Measurements from ENCODE around the gene RPS2.
"Not testable (repeated sequence)": the region's sequence is repeated elsewhere in the genome, so short reads cannot be mapped to it uniquely, and the experiment has no call there.

The RPS2 gene

GRCh38 chr16:1942047-1942809 is 22.4 kb downstream of the RPS2 start:
- DNase-seq (ENCODE audit: low read depth in 2 of 2): no peak

GRCh38 chr16:1941162-1942046 is 23.2 kb downstream of the RPS2 start:
- DNase-seq (ENCODE audit: low read depth in 2 of 2): no peak

GRCh38 chr16:1940273-1941161 is 24.1 kb downstream of the RPS2 start:
- no peak for DNase-seq (ENCODE audit: low read depth in 2 of 2)

- not testable (repeated sequence) for DNase-seq (ENCODE audit: low read depth in 2 of 2)
These were observed 24.8 kb downstream of the RPS2 start for GRCh38 chr16:1939833-1940232.

GRCh38 chr16:1938910-1939309 is 25.7 kb downstream of the RPS2 start:
- DNase-seq (ENCODE audit: low read depth in 2 of 2): no peak

GRCh38 chr16:1938316-1938715 is 26.3 kb downstream of the RPS2 start:
- no peak for DNase-seq (ENCODE audit: low read depth in 2 of 2)

- DNase-seq (ENCODE audit: low read depth in 2 of 2): no peak
These were observed 27.6 kb downstream of the RPS2 start for GRCh38 chr16:1936945-1937479.

GRCh38 chr16:1933097-1933661 is 31.4 kb downstream of the RPS2 start:
- DNase-seq (ENCODE audit: low read depth in 2 of 2): no peak

GRCh38 chr16:1932050-1933028 is 32.3 kb downstream of the RPS2 start:
- no peak for DNase-seq (ENCODE audit: low read depth in 2 of 2)

- no peak for DNase-seq (ENCODE audit: low read depth in 2 of 2)
These were observed 34.3 kb downstream of the RPS2 start for GRCh38 chr16:1930338-1930720.

- peak; percentile 73 to 86 for DNase-seq (ENCODE audit: low read depth in 2 of 2)
These were observed 34.9 kb downstream of the RPS2 start for GRCh38 chr16:1929578-1930337.

GRCh38 chr16:1929105-1929504 is 35.5 kb downstream of the RPS2 start:
- no peak for DNase-seq (ENCODE audit: low read depth in 2 of 2)

GRCh38 chr16:1926271-1926670 is 38.4 kb downstream of the RPS2 start:
- no peak for DNase-seq (ENCODE audit: low read depth in 2 of 2)

GRCh38 chr16:1924095-1924494 is 40.5 kb downstream of the RPS2 start:
- DNase-seq (ENCODE audit: low read depth in 2 of 2): no peak

- no peak for DNase-seq (ENCODE audit: low read depth in 2 of 2)
These were observed 41.2 kb downstream of the RPS2 start for GRCh38 chr16:1923299-1924034.

- DNase-seq (ENCODE audit: low read depth in 2 of 2): no peak
These were observed 42.3 kb downstream of the RPS2 start for GRCh38 chr16:1922357-1922756.

- no peak for DNase-seq (ENCODE audit: low read depth in 2 of 2)
These were observed 43.9 kb downstream of the RPS2 start for GRCh38 chr16:1920727-1921171.

- not testable (repeated sequence) for DNase-seq (ENCODE audit: low read depth in 2 of 2)
These were observed 44.5 kb downstream of the RPS2 start for GRCh38 chr16:1920122-1920521.
